Activated T-helper 1 cell treated with anti-CD3 and anti-CD28 coated beads, Interleukin-12 subunit alpha, Interleukin-12 subunit beta, Interleukin-2, Interleukin-4 antibody, amounts not matched to agents 30 ng/mL and 10 ng/mL and 1 ng/mL, durations not matched to agents 14 hours and 24 hours and 36 hours (primary cell): ENCODE measurements around the gene IQSEC1. TPM values are rescaled to one million over a fixed set of nuclear protein-coding genes. Genes with fewer than 3 reads are reported as not detected.

ENCODE experiments used
- DNase-seq: peaks from one replicate; pipeline ENCODE4 v3.0.0; 2021; ENCODE audit warnings: low spot score
- H3K27ac Mint-ChIP-seq: one replicate; pipeline ENCODE4 v1.8.0; 2021; ENCODE audit warnings: mild to moderate bottlenecking, mixed read lengths
- H3K27me3 Mint-ChIP-seq: one replicate; pipeline ENCODE4 v1.8.0; 2022; ENCODE audit warnings: mild to moderate bottlenecking, moderate library complexity, mixed read lengths; ENCODE audit not compliant: insufficient read depth
- H3K36me3 Mint-ChIP-seq: one replicate; pipeline ENCODE4 v1.8.0; 2021; ENCODE audit warnings: low read depth, mixed read lengths
- H3K4me1 Mint-ChIP-seq: one replicate; pipeline ENCODE4 v1.8.0; 2021; ENCODE audit warnings: low read depth, mixed read lengths
- H3K4me3 Mint-ChIP-seq: one replicate; pipeline ENCODE4 v1.8.0; 2021; ENCODE audit warnings: mild to moderate bottlenecking, moderate library complexity, mixed read lengths
- H3K9me3 Mint-ChIP-seq: one replicate; pipeline ENCODE4 v1.8.0; 2021; ENCODE audit warnings: mixed read lengths
- intact Hi-C: fragments of 100-400 bp; cut with micrococcal nuclease; formaldehyde crosslinking; loops from one replicate; pipeline ENCODE4 v1.15.1; 2024
- total RNA-seq: library from RNA; stranded (reverse); gene quantifications from 2 replicates; pipeline ENCODE4 v1.2.3, GENCODE V29; 2022

IQSEC1 gene
- total RNA-seq, 1 donor from 2014 or later, result 31.4 TPM

DNA sequence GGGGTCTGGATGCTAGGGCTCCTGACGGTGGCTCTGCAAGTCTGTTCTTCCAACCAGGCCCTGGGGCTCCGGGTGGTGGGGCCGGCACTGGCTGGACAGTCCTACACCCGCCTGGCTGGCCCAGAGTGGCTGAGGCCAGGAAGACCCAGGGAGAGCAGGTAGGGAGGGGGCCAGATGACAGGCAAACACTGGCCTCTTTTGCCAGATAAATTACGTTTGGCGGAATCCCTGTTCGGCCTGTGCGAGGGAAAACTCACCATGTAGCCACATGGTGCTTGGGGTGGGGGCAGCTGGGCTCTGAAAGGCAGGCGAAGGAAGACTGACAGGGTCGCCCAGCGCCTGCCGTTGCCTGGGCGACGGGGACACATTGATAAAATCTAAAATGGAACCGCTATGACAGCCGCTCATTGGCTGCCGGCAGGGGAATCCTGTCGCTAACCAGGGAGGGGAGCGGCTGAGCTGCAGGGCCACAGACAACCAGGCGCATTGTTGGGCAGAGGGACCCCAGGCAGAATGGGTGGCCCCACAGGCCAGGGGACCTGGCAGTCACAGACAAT lies 30.4 kb downstream of the IQSEC1 start:
- Mint-ChIP-seq H3K36me3 (no peaks in the 10 kb centered on the region), H3K27ac (no peak overlapping the region), H3K4me3 (no peak overlapping the region), H3K4me1 (peaks cover 26% of the 10 kb centered on the region), H3K9me3 (no peaks in the 10 kb centered on the region), H3K27me3 (peaks cover 4% of the 10 kb centered on the region)
- intact Hi-C loops, result no loop called here
- DNase-seq, result no peak

DNA sequence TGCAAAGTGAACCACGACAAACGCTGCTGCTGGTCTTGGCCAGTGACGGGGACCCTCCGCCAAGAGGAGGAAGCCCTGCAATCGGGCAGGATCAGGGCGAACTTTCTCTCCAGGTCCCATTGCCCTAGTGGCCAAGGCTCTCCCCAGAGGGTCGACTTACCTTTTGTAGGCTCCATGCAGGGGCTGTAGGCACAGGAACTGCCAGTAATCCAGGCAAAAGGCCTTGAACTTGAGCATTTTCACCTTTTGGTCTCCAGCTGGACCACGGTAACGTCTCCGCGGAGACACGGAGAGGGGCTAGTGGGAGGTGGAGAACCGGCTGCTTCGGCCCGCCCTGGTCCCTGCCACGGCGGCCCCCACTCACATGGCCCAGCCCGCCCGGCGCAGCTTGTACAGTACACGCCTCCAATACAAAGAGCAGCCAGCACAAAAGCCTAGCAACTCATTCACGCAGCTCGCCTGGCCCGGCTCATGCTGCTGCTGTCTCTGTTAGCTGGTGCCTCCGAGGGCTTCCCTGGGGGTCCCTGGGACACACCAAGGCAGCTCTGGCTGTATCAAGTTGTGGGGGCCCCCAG lies 31.0 kb downstream of the IQSEC1 start:
- no peak for DNase-seq
- Mint-ChIP-seq H3K4me3 (no peak overlapping the region), H3K36me3 (no peaks in the 10 kb centered on the region), H3K4me1 (peaks cover 26% of the 10 kb centered on the region), H3K27me3 (peaks cover 4% of the 10 kb centered on the region), H3K27ac (no peak overlapping the region), H3K9me3 (no peaks in the 10 kb centered on the region)
- intact Hi-C loops, result no loop called here

DNA sequence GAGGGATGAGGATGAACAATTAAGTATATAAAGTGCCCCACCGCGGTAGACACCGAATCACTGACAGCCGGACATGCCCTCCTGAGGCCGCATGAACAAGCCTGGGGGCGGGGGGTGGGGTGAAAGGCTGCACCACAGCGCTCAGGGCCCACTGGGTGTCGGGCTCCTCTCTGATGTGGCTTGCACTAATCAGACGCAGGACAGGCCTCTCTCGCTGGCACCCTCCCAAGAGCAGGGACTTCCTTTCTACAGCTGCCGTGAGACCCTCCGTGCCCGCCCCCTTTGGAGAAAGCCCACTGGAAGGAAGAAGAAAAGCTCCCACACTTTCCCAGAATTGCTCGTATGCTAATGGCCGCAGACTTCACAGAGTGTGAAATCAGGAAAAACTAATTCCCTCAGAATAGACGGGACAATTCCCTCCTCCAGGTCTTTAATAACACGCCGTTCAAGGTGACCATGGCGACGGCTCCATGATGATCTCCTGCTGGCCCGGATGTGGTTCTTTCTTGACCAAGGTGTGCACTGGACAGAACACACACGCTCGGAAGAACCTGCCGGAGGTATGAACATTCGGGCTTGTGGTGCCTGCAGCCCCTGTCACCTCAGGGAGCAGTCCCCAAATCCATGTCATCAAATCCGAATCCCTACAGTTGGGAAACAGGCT lies 32.0 kb downstream of the IQSEC1 start:
- H3K27me3 Mint-ChIP-seq, result peaks cover 4% of the 10 kb centered on the region
- no peak for DNase-seq
- H3K4me3 Mint-ChIP-seq, result no peak overlapping the region
- no peaks in the 10 kb centered on the region for H3K9me3 Mint-ChIP-seq
- no peaks in the 10 kb centered on the region for H3K36me3 Mint-ChIP-seq
- H3K4me1 Mint-ChIP-seq, result peaks cover 17% of the 10 kb centered on the region
- no peak overlapping the region for H3K27ac Mint-ChIP-seq
- intact Hi-C loops, result no loop called here

DNA sequence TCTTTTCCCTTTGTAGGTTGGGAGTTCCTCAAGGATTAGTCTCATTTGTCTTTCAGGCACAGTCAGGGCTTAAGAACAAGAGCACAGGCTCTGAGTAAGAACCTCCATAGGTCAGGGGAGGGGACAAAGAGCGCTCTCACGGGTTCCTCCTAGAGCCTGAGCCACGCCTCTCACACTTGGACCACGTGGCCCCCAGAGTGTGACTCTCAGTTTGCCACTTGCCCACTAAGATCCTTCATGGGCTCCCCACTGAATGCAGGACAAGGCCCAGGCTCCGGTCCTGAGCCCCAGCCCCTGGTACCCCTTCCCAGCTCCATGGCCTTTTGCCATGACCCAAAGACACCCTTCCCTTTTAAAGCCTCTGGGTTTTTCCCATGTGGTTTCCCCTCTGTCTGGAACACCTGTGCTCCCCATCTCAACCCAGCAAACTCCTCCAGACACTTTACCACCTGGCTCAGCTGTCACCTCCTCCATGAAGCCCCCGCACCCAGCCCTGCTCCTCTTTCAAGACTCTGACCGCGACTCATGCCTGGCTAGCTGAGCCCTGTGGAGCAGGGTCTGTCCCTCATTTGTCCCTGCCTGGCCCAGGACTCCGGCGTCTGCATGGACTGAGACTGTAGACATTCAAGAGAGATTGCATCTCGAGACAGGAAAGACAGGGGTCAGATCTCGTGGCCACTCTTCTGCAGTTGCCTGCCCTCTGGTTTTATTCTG lies 32.7 kb downstream of the IQSEC1 start:
- DNase-seq, result no peak
- peaks cover 12% of the 10 kb centered on the region for H3K4me1 Mint-ChIP-seq
- no peak overlapping the region for H3K27ac Mint-ChIP-seq
- H3K9me3 Mint-ChIP-seq, result no peaks in the 10 kb centered on the region
- peaks cover 4% of the 10 kb centered on the region for H3K27me3 Mint-ChIP-seq
- intact Hi-C loops, result no loop called here
- no peaks in the 10 kb centered on the region for H3K36me3 Mint-ChIP-seq
- H3K4me3 Mint-ChIP-seq, result no peak overlapping the region

DNA sequence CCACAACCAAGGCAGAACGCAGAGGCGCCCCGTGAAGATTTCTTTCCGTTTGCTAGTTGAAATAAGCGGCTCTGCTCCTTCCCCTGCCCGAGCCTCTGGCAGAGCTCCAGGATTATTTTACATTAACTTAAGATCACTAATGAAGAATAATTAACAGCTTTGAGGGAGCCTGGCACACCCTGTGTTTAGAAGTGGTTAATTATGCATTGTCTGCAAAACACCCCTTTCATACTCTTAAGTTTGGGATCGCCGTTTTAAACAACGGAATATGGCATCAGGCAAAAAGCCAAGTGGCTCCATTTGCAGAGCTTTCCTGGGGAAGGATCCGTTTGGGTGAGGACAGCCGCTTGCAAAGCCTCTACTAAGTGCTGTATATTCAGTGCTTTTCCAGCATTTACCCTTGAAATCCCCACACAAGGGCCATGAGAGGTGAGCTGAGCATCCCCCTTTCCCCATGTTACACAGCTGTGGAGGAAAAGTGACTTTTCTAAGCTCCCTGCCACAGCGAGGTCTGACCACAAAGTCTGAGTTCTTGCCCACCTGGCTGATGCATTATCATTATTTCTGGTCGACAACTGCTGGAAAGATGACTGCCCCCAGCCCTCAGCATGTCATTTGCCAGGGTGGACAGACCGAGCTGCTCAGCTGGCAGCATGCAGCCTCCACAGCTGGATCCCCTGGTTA lies 33.9 kb downstream of the IQSEC1 start:
- H3K9me3 Mint-ChIP-seq, result no peaks in the 10 kb centered on the region
- H3K4me1 Mint-ChIP-seq, result peaks cover 12% of the 10 kb centered on the region
- H3K27ac Mint-ChIP-seq, result no peak overlapping the region
- H3K36me3 Mint-ChIP-seq, result no peaks in the 10 kb centered on the region
- H3K4me3 Mint-ChIP-seq, result no peak overlapping the region
- DNase-seq, result no peak
- intact Hi-C loops, result no loop called here
- peaks cover 4% of the 10 kb centered on the region for H3K27me3 Mint-ChIP-seq

DNA sequence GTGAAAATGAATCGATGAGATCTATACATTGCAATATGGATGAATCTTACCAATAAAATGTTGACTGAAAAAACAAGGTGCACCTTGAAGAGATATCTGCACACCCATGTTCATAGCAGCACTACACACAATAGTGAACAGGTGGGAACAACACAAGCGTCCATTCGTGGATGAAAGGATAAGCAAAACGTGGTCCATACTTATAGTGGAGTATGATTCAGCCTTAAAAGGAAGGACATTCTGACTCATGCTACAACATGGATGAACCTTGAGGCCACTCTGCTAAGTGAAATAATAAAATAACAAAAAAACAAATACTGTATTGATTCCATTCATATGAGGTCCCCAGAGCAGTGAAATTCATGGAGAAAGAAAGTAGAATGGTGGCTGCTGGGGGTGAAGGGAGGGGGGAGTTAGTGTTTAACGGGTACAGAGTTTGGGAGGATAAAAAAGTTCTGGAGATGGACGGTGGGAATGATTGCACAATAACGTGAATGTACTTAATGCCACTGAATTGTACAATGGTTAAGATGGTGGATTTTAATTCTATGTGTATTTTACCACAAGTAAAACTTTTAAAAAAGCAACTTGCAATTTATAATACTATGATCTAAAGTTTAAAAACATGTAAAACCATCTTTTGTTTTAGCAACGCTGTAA lies 35.6 kb downstream of the IQSEC1 start:
- DNase-seq, result no peak
- Mint-ChIP-seq H3K36me3 (no peaks in the 10 kb centered on the region), H3K27me3 (peaks cover 4% of the 10 kb centered on the region), H3K4me1 (peaks cover 12% of the 10 kb centered on the region), H3K9me3 (no peaks in the 10 kb centered on the region), H3K4me3 (no peak overlapping the region), H3K27ac (no peak overlapping the region)
- intact Hi-C loops, result no loop called here

DNA sequence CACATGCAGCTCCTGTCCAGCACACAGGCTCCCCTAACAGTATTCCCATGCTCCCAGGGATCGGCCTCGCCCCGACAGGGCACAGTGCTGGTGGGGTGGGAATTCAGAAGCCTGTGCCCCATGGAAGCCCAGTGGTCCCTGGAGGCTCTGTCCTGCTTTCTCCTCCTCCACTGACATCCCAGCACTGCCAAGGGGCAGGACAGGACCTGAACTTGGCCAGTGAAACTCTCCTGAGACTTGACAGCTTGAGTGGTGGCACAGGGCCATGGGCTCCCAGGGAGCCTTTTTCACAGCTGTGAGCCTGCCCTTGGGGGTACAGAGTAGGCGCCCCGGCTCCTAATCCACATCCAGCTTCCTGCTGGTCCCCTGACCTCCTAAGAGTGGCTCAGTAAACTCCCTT lies 38.4 kb downstream of the IQSEC1 start:
- no peak overlapping the region for H3K27ac Mint-ChIP-seq

DNA sequence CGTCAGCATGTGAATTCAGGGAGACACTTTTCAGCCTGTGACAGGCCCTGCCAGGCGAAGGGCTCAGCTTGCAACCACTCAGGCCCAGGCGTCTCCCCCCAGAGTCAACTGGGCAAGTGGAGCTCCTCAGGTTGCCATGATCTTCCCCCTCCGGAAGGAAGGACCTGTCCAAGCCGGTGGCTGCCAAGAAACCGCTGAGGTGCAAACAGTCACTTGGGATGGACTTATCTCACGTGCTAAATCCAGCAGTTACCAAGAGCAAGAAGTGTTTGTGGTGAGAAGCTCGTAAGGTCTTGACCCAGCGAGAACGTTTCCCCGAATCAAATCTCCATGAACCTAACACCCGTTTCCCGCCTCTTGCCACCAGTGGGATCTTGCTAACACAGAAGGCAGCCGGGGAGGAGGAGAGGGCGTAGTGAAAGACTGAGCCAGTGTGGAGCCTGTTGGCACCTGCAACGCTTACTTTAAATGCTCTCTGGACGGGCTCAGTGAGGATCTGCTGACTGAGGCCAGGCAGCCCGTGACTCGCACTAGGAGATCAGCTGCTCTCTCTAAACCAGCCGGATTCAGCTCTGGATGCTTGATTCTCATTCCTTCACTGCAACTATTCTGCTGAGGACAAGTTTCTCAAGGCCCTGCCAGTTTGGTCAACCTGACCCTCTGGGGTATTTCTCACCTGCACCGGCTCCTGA lies 39.0 kb downstream of the IQSEC1 start:
- H3K9me3 Mint-ChIP-seq, result no peaks in the 10 kb centered on the region
- no peaks in the 10 kb centered on the region for H3K27me3 Mint-ChIP-seq
- DNase-seq, result no peak
- no peaks in the 10 kb centered on the region for H3K4me1 Mint-ChIP-seq
- no peak overlapping the region for H3K4me3 Mint-ChIP-seq
- intact Hi-C loops, result no loop called here
- peaks cover 2% of the 10 kb centered on the region for H3K36me3 Mint-ChIP-seq
- H3K27ac Mint-ChIP-seq, result no peak overlapping the region

More for the DNA sequence above, 38.4 kb downstream of the IQSEC1 start:
- Mint-ChIP-seq H3K4me1 (peaks cover under 1% of the 10 kb centered on the region), H3K36me3 (peaks cover 2% of the 10 kb centered on the region), H3K9me3 (no peaks in the 10 kb centered on the region), H3K27me3 (no peaks in the 10 kb centered on the region), H3K4me3 (no peak overlapping the region)
- intact Hi-C loops, result no loop called here
- DNase-seq, result no peak

DNA sequence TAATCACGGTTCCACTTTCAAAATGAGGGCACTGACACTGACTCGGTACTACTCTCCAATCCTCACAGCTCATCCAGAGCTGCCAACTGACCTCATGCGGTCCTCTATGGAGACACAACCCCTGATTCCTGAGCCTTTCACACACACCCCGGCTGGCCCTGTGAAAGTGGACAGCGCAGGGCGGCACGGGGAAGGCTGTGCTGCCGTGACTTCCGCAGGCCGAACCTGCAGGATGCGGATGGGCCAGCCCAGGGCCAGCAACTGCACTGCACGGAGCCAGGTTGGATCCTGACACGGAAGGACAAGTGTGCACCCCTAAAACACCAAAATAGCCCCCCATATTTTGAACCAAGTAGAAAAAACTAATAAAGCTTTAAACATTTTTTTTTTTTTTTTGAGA lies 41.0 kb downstream of the IQSEC1 start:
- intact Hi-C loops, result no loop called here
- Mint-ChIP-seq H3K4me1 (no peaks in the 10 kb centered on the region), H3K36me3 (peaks cover 2% of the 10 kb centered on the region), H3K9me3 (no peaks in the 10 kb centered on the region), H3K27me3 (no peaks in the 10 kb centered on the region), H3K27ac (no peak overlapping the region), H3K4me3 (no peak overlapping the region)
- no peak for DNase-seq

DNA sequence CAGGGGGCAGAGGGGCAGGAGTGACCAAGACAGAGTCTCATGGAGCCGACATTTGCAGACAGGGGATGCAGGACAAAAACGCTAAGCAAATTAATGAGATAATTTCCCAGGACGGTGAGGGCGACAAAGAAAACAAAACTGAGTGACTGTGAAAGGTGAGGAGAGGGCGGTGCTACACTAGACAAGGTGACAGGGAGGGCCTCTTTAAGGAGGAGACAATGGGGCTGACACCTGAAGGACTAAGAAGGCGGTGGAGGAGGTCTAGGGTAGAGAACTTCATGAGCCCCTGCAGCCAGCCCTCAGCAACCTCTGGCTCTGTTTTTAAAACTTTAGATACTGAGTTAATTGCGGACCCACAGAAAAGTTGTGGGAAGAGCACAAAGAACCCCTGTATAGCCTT lies 41.6 kb downstream of the IQSEC1 start:
- Mint-ChIP-seq H3K36me3 (peaks cover 2% of the 10 kb centered on the region), H3K27ac (no peak overlapping the region), H3K27me3 (no peaks in the 10 kb centered on the region), H3K9me3 (no peaks in the 10 kb centered on the region), H3K4me1 (no peaks in the 10 kb centered on the region), H3K4me3 (no peak overlapping the region)
- intact Hi-C loops, result no loop called here
- DNase-seq, result no peak

DNA sequence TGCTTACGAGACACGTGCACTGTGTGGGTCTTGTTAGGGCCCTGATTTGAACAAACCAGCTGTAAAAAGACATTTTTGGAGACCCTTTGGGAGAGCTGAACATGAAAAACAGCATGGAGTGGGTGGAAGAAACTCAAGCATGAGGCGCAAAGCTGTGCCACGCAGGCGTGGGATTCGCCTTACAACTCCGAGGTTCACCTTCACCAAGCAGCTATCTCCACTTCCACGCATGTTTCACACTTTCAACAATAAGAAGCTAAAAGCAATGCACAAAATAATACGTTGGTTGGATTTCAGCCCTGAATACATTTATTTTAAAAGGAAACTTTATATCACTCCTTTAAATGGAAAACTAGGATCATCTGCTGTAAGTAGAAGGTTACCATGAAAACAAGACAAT lies 42.5 kb downstream of the IQSEC1 start:
- no peaks in the 10 kb centered on the region for H3K4me1 Mint-ChIP-seq
- no peaks in the 10 kb centered on the region for H3K9me3 Mint-ChIP-seq
- no peaks in the 10 kb centered on the region for H3K27me3 Mint-ChIP-seq
- no peak overlapping the region for H3K27ac Mint-ChIP-seq
- peaks cover 2% of the 10 kb centered on the region for H3K36me3 Mint-ChIP-seq
- H3K4me3 Mint-ChIP-seq, result no peak overlapping the region
- intact Hi-C loops, result no loop called here
- DNase-seq, result no peak
